GM21717 (cell line): ENCODE results near the gene RNF44.
"Not testable (repeated sequence)": the region's sequence is repeated elsewhere in the genome, so short reads cannot be mapped to it uniquely, and the experiment has no call there.

ENCODE experiments used
- ATAC-seq: cut with Tn5 transposase; IDR thresholded peaks from one replicate; pipeline ENCODE4 v1.9.1; 2021; ENCODE audit warnings: mild to moderate bottlenecking, moderate library complexity; ENCODE audit not compliant: unreplicated experiment

Gene RNF44

GRCh38 chr5:176521286-176521685 is 15.9 kb downstream of the RNF44 start:
- no peak for ATAC-seq

- ATAC-seq, result no peak
Measured at GRCh38 chr5:176519810-176520720, 17.1 kb downstream of the RNF44 start.

GRCh38 chr5:176517053-176517661 is 20.0 kb downstream of the RNF44 start:
- no peak for ATAC-seq

- no peak for ATAC-seq
Measured at GRCh38 chr5:176515396-176515795, 21.8 kb downstream of the RNF44 start.

GRCh38 chr5:176514244-176514950 is 22.8 kb downstream of the RNF44 start:
- ATAC-seq, result no peak

GRCh38 chr5:176513788-176514187 is 23.4 kb downstream of the RNF44 start:
- no peak for ATAC-seq

- no peak for ATAC-seq
Measured at GRCh38 chr5:176508603-176509002, 28.6 kb downstream of the RNF44 start.

- no peak for ATAC-seq
Measured at GRCh38 chr5:176507911-176508310, 29.3 kb downstream of the RNF44 start.

- no peak for ATAC-seq
Measured at GRCh38 chr5:176503496-176503895, 33.7 kb downstream of the RNF44 start.

- no peak for ATAC-seq
Measured at GRCh38 chr5:176501333-176501732, 35.9 kb downstream of the RNF44 start.

GRCh38 chr5:176500511-176500910 is 36.7 kb downstream of the RNF44 start:
- ATAC-seq, result no peak

- ATAC-seq, result no peak
Measured at GRCh38 chr5:176499273-176499672, 37.9 kb downstream of the RNF44 start.

- no peak for ATAC-seq
Measured at GRCh38 chr5:176497852-176498251, 39.4 kb downstream of the RNF44 start.

- ATAC-seq, result no peak
Measured at GRCh38 chr5:176492431-176492830, 44.8 kb downstream of the RNF44 start.

GRCh38 chr5:176491901-176492300 is 45.3 kb downstream of the RNF44 start:
- no peak for ATAC-seq

GRCh38 chr5:176491101-176491502 is 46.1 kb downstream of the RNF44 start:
- ATAC-seq, result no peak

GRCh38 chr5:176490301-176490700 is 46.9 kb downstream of the RNF44 start:
- no peak for ATAC-seq

- ATAC-seq, result no peak
Measured at GRCh38 chr5:176489077-176489476, 48.1 kb downstream of the RNF44 start.

- not testable (repeated sequence) for ATAC-seq
Measured at GRCh38 chr5:176487160-176487559, 50.0 kb downstream of the RNF44 start.

- ATAC-seq, result no peak
Measured at GRCh38 chr5:176486189-176486757, 50.9 kb downstream of the RNF44 start.

- no peak for ATAC-seq
Measured at GRCh38 chr5:176485176-176485575, 52.0 kb downstream of the RNF44 start.
